Activated CD8-positive, alpha-beta memory T cell treated with anti-CD3 and anti-CD28 coated beads for 24 hours (primary cell): ENCODE measurements around the gene GMPS.
"Not testable (repeated sequence)": the region's sequence is repeated elsewhere in the genome, so short reads cannot be mapped to it uniquely, and the experiment has no call there.

Source experiments
- DNase-seq: peaks from one replicate; pipeline ENCODE4 v3.0.0-alpha.2; 2020

The GMPS gene

GRCh38 chr3:155870133-155870944 lies at the start of gene GMPS:
Gene GMPS (plus strand): TSS chr3:155870650. CDS start chr3:155870871, 221 bp downstream.
- peak; percentile 98 for DNase-seq

GRCh38 chr3:155828490-155829098 lies 41.9 kb upstream of the GMPS start:
- DNase-seq: not testable (repeated sequence)

GRCh38 chr3:155835341-155836071 lies 34.9 kb upstream of the GMPS start:
- no peak for DNase-seq

GRCh38 chr3:155843569-155843968 lies 26.9 kb upstream of the GMPS start:
- DNase-seq: no peak

- no peak for DNase-seq
Observed at GRCh38 chr3:155846119-155846518, 24.3 kb upstream of the GMPS start.

- no peak for DNase-seq
Observed at GRCh38 chr3:155847993-155848392, 22.5 kb upstream of the GMPS start.

- not testable (repeated sequence) for DNase-seq
Observed at GRCh38 chr3:155849404-155849803, 21.0 kb upstream of the GMPS start.

- no peak for DNase-seq
Observed at GRCh38 chr3:155852341-155852740, 18.1 kb upstream of the GMPS start.

GRCh38 chr3:155853214-155854140 lies 17.0 kb upstream of the GMPS start:
- no peak for DNase-seq

- DNase-seq: peak; percentile 99
Observed at GRCh38 chr3:155854141-155854940, 16.1 kb upstream of the GMPS start, which contains the start of gene SLC33A1. Gene SLC33A1 (minus strand): TSS chr3:155854427. CDS start chr3:155853997, 430 bp downstream.

GRCh38 chr3:155859859-155860258 lies 10.6 kb upstream of the GMPS start:
- no peak for DNase-seq

GRCh38 chr3:155860424-155860823 lies 10.0 kb upstream of the GMPS start:
- not testable (repeated sequence) for DNase-seq

GRCh38 chr3:155861476-155862183 lies 8.8 kb upstream of the GMPS start:
- DNase-seq: no peak

GRCh38 chr3:155862290-155862982 lies 8.0 kb upstream of the GMPS start:
- peak; percentile 66 for DNase-seq

GRCh38 chr3:155863072-155863784 lies 7.2 kb upstream of the GMPS start:
- no peak for DNase-seq

- DNase-seq: no peak
Observed at GRCh38 chr3:155869691-155870090, 759 bp upstream of the GMPS start.

GRCh38 chr3:155870945-155871745 lies 695 bp downstream of the GMPS start:
- peak; percentile 80 for DNase-seq

- DNase-seq: no peak
Observed at GRCh38 chr3:155871746-155872158, 1.3 kb downstream of the GMPS start.
